GM19043 (cell line): ENCODE data around the gene TBC1D16.
"Not testable (repeated sequence)": the region's sequence is repeated elsewhere in the genome, so short reads cannot be mapped to it uniquely, and the experiment has no call there.

Experiments
- ATAC-seq: cut with Tn5 transposase; IDR thresholded peaks from one replicate; pipeline ENCODE4 v1.9.1; 2021; ENCODE audit warnings: low read depth; ENCODE audit not compliant: unreplicated experiment

TBC1D16 gene

DNA sequence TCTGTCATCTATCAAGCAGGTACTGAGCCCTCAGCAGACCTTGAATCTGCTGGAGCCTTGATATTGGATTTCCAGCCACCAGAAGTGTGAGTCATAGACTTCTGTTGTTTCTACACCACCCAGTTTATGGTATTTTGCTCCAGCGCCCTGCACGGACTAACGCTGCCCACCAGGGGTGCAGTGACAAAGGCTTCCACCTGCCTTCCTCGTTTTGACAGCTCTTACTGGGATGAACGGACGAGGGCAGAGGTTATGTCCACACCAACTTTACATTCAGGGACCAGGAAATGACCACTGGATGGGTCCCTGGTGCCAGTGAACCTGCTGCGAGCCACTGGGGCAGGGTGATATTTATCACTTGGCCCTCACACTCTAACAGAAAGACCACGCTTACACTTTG is 129.8 kb downstream of the TBC1D16 start:
- no peak for ATAC-seq

DNA sequence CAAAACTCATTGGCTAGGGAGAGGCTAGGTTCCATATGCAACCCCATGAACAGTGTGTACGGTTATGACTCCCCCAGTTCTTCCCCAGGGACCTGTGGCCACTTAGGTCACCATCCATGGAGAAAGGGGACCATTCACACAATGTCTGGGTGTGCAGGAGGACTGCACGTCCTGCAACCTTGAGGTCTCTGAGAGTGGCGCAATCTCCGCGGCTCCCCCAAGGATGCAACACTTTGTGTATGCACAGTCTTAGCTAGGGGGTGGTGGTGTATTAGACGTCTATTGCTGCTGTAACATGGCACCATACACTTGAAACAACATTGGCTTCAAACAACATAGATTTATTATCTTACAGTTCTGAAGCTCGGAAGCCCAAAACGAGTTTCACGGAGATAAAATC is 130.8 kb downstream of the TBC1D16 start:
- no peak for ATAC-seq

DNA sequence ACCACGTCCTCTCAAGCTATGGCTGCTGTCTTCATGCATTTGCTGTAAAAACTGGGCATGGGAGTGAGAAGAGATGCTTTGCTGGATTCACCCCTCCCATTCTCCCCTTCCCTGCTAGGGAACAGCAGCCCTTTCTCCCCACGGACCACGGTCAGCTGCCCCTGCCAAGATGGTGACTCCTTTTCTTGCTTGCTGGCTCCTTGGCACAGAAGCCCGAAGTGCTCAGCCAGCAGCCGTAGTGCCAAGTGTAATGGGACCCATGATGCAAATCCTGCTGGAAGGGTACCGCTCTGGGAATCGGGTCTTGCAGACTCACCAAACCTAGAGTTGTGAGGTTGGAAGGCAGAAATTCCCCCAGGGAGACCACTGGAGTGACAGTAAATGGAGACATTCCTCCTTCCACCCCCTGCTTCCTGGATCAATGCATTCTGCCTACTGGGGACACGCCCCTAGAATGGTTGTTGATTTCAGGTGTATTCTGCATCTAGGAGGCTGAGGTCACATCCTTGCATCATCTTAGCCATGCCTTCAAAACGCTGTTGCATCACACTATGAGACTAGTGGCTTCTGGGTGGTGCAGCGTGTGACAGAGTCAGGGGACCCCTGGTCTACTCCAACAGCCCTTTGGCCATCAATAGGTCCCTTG is 133.4 kb downstream of the TBC1D16 start:
- ATAC-seq: no peak

DNA sequence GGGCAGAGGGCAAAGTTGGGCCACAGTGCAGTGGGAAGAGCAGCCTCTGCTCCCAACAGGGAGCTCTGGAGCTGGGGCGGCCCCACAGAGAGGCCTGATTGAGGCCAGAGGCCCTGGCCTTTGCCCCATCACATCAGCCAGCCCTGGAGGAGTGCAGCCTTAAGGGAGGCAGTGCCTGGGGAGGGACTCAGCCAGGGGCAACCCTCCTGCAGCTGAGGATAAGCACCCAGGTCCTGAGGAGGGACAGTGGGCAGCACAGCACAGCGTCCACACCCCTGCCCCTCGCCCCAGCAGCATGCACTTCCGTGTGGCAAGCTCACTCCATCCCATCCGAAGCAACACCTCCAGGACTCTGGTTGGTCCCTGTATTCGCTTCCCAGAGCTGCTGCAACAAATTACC is 134.5 kb downstream of the TBC1D16 start:
- no peak for ATAC-seq

DNA sequence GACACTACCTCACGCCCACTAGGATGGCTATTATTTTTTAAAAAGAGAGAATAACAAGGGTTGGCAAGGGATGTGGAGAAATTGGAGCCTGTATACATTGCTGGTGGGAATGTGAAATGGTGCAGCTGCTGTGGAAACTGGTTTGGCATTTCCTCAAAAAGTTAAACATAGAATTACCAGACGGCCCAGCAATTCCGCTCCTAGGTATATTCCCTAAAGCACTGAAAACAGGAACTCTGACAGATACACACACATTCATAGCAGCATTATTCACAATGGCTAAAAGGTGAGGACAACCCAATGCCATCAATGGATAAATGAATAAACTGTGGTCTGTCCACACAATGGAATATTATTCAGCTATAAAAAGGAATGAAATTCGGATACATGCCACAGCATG is 136.1 kb downstream of the TBC1D16 start:
- no peak for ATAC-seq

DNA sequence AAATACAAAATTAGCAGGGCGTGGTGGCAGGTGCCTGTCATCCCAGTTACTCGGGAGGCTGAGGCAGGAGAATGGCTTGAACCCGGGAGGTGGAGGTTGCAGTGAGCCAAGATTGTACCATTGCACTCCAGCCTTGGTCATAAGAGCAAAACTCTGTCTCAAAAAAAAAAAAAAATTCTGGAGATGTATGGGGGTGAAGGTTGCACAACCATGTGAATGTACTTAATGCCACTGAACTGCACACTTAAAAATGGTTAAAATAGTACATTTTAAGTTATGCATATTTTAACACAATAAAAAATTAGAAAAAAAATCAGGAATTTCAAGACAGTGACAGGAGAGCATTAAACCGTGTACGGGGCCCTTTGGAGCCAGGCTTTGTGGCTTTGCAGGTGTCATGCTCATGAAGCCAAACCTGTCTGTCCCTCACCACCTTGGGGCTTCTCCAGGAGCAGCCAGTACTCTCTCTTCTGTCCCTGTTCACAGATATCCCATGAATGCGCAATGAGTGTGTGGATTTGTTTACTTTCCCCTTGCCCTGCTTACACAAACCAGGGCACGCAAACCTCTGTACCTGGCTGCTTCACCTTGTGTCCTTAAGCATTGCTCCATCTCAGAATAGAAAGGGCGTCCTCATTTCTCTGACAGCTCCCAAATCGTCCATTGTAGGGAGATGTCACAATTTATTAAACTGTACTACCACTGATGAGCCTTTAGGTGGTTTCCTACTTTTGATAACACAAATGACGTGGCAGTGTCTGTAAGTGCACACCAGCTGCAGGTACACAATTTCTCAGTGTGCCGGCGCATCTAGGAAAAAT is 138.2 kb downstream of the TBC1D16 start:
- ATAC-seq: no peak

DNA sequence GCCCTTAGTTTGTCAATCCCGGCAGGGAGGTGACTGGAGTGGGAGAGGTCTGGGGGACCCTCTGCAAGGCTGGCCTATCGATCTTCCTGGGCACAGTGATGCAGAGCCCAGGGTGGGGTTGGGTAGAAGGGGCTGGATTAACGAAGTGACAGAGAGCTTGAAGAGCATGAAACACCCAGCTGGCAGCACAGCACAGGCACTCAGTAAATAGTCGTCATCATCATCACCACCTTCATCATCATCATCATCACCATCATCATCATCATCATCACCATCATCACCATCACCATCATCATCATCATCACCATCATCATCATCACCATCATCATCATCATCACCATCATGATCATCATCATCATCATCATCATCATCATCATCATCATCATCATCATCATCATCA is 142.2 kb downstream of the TBC1D16 start:
- not testable (repeated sequence) for ATAC-seq

DNA sequence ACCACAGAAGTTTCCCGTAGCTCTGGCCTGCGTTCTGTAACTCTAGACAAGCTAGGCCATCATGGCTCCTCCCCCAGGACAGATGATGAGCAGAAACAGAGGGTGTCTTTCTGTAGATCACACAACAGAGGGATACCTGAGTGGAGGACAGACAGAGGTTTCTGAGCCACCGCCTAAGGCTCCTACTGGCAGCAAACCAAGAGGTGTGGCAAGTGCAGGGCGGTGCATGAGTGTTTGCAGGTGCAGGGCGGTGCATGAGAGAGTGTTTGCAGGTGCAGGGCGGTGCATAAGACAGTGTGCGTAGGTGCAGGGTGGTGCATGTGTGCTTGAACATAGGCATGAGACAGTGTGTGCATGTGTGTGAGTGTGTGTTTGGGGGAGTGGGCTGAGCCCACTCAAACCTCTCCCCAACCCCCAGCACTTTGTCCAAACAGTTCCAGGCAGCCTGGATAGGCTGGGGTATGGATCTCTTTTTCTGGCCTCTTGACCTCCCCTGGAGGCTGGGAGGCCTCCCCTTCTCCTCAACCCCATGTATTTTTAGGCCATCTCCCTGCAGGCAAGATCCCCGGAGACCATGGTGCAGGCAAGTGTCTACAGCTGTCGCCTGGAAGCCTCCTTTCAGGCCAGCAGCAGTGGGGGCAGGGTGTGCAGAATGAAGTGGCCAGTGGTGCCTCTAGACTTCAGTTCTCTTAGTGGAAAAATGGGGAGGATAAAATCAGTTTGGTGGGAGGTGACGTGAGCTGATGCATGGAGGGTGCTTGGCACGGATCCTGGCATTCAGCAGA is 143.0 kb downstream of the TBC1D16 start:
- ATAC-seq: no peak

DNA sequence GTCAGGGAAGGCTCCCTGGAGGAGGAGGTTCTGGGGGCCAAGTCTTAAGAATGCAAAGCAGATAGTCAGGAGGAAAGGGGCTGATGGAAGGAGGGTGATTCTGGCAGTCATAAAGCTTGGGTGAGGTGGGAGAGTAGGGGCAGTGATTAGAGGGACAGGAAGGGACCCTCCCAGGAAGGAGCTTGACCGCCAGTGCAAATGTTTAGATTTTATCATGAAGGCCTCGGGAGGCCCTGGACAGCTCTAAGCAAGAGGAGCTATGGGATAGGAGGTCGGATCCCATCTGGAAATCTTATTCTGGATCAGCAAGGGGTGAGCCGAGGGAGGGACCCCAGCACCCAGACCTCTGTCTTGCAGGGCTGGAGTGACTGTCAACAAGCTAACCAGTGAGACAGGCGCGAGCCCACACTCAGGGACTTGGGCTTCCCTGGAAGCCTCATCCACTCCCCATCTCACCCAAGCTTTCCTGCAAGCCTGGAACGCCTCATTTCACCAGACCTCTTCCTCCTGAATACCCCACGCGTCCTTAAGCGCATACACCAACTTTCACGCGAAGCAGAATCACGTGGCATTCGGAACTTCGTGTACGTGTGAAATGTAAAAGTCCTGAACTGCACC is 144.4 kb downstream of the TBC1D16 start:
- no peak for ATAC-seq

DNA sequence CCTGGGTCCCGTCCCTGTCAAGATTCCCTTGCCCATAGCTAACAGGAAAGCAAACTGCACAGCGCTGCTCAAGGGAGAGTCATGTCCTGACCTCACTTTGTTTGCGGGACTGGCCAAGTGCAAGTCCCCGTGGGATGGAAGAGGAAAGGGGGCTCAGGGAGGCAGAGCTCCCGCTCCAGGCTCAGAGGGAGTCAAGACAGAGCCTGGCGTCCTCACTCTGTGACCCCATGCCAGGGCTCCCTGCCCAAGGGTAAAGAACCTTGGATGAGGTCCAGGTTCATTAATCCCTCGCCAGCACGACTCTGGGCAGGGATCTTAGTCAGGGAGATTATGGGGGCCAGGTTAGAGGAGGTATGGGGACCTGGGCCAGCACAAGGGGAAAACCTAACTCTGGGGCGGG is 145.0 kb downstream of the TBC1D16 start:
- no peak for ATAC-seq

DNA sequence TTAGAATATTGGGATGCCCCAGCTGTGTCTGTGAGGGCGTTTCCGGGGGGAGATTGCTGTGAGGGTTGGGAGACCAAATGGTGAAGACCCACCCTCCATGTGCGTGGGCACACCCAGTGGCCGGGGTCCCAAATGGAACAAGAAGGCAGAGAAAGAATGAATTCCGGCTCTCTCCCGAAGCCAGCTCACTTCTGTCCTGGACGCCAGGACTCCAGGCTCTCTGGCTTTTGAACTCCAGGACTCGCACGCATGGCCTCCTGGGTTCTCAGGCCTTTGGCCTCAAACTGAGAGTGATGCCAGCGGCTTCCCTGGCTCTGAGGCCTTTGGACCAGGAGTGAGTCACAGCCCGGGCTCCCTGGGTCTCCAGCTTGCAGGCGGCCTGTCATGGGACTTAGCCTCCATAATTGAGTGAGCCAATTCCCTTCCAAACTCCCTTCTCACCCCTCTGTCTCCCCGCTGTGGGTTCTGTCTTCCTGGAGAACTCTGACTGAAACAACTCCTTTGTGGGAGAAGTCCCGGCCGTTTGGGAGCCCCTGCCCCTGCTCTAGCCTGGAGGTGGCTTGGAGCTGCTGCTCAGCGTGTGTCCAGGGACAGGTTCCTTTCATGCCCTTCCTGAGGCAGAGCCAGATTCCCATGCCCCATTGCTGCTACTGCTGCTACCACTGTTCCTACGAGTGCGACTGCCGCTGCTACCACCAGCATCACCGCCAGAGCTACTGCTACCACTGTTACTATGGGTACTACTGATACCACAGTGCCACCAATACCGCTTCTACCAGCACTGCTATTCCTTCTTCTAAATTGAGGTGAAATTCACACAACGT is 146.6 kb downstream of the TBC1D16 start:
- ATAC-seq: no peak

DNA sequence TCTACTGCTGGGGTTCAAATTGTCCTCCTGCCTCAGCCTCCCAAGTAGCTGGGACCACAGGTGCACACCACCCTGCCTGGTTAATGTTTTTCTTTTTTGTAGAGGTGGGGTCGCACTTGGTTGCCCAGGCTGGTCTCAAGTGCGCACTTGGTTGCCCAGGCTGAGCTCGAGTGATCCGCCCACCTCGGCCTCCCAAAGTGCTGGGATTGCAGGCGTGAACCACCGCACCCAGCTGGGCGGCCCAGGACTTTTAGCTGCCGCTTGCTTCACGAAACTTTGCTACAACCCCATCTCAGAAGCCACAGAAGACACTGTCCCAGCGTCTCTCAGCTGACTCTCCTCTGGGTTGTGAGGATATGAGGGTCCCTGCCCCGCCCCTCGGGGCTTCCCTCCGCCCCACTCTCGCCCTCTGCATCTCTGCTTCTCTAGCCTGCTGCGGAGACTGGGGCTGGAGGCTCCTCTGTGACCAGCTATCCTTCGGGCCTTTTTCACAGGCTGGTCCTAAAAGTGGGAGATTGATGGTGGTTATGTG is 147.6 kb downstream of the TBC1D16 start:
- no peak for ATAC-seq

DNA sequence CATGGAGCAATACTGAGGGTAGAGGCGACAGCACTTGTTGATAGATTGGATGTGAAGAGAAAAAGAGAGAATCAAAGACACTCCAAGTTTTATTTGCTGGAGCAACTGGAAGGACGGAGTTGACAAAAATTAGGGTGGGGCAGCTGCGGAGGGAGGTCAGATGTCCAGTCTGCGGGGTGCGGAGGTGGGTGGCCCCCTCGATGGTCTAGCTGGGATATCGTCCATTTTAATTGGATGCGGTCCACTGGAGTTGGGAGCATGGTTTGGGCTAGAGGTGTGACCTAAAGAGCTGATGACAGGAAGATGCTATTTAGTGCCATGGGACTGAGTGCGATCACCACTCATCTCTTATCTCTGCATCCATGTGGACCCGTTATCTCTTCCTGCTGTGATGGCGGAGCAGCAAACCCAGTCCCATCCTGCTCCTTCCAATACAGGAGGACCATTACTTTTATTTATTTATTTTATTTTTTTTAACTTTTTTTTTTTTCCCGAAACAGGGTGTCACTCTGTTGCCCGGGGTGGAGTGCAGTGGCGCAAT is 148.2 kb downstream of the TBC1D16 start:
- no peak for ATAC-seq

DNA sequence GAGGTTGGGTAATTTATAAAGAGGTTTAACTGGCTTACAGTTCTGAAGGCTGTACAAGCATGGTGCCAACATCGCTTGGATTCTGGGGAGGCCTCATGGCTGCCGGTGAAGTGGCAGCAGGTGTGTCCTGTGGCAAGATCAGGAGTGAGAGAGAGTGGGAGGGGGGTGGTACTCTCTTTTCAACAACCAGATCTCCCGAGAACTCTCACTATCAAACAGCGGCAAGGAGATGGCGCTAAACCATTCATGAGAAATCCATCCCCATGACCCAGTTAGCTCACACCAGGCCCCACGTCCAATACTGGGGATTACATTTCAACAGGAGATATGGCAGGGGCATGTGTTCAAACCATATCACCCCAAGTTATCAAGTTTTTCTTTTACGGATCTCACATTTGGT is 152.5 kb downstream of the TBC1D16 start:
- no peak for ATAC-seq
